ENCODE data around the gene DLEC1.
"Not testable (repeated sequence)": the region's sequence is repeated elsewhere in the genome, so short reads cannot be mapped to it uniquely, and the experiment has no call there.

DLEC1 gene

GRCh38 chr3:38031022-38031994 lies 7.7 kb upstream of the DLEC1 start:
- Histone ChIP-seq H3K27me3 (no peaks in the 10 kb centered on the region), H3K4me1 (no peaks in the 10 kb centered on the region), H3K9me3 (no peaks in the 10 kb centered on the region), H3K4me3 (ENCODE audit: low read depth, low read length) (no peak overlapping the region), H3K36me3 (no peaks in the 10 kb centered on the region)
- no peak for TF ChIP-seq CTCF (IDR thresholded peaks at IDR 0.05; ENCODE audit: low read depth, low read length)
- DNase-seq = no peak

- no peak overlapping the region for H3K4me3 ChIP-seq (ENCODE audit: low read depth, low read length)
- H3K36me3 ChIP-seq = no peaks in the 10 kb centered on the region
- H3K27me3 ChIP-seq = no peaks in the 10 kb centered on the region
- H3K9me3 ChIP-seq = no peaks in the 10 kb centered on the region
- TF ChIP-seq CTCF (IDR thresholded peaks at IDR 0.05; ENCODE audit: low read depth, low read length) = no peak
- no peaks in the 10 kb centered on the region for H3K4me1 ChIP-seq
- no peak for DNase-seq
Observed at GRCh38 chr3:38032328-38032865, 6.6 kb upstream of the DLEC1 start.

- H3K9me3 ChIP-seq; H3K4me3 ChIP-seq (ENCODE audit: low read depth, low read length); H3K27me3 ChIP-seq; H3K4me1 ChIP-seq; DNase-seq; H3K36me3 ChIP-seq: not testable (repeated sequence)
Observed at GRCh38 chr3:38033586-38033985, 5.4 kb upstream of the DLEC1 start.

- H3K4me3 ChIP-seq (ENCODE audit: low read depth, low read length); H3K36me3 ChIP-seq; H3K9me3 ChIP-seq; DNase-seq; H3K27me3 ChIP-seq; H3K4me1 ChIP-seq: not testable (repeated sequence)
Observed at GRCh38 chr3:38034335-38034734, 4.7 kb upstream of the DLEC1 start.

GRCh38 chr3:38036286-38036685 lies 2.7 kb upstream of the DLEC1 start:
- DNase-seq = no peak
- Histone ChIP-seq H3K4me1 (no peaks in the 10 kb centered on the region), H3K27me3 (no peaks in the 10 kb centered on the region), H3K36me3 (no peaks in the 10 kb centered on the region), H3K9me3 (no peaks in the 10 kb centered on the region), H3K4me3 (ENCODE audit: low read depth, low read length) (no peak overlapping the region)
- no peak for TF ChIP-seq CTCF (IDR thresholded peaks at IDR 0.05; ENCODE audit: low read depth, low read length)

GRCh38 chr3:38036906-38037305 lies 2.1 kb upstream of the DLEC1 start:
- no peaks in the 10 kb centered on the region for H3K9me3 ChIP-seq
- no peaks in the 10 kb centered on the region for H3K4me1 ChIP-seq
- no peaks in the 10 kb centered on the region for H3K36me3 ChIP-seq
- no peak overlapping the region for H3K4me3 ChIP-seq (ENCODE audit: low read depth, low read length)
- H3K27me3 ChIP-seq = no peaks in the 10 kb centered on the region
- no peak for DNase-seq
- no peak for TF ChIP-seq CTCF (IDR thresholded peaks at IDR 0.05; ENCODE audit: low read depth, low read length)

- no peak overlapping the region for H3K4me3 ChIP-seq (ENCODE audit: low read depth, low read length)
- no peak for DNase-seq
- H3K4me1 ChIP-seq = no peaks in the 10 kb centered on the region
- no peaks in the 10 kb centered on the region for H3K9me3 ChIP-seq
- no peaks in the 10 kb centered on the region for H3K36me3 ChIP-seq
- no peaks in the 10 kb centered on the region for H3K27me3 ChIP-seq
- TF ChIP-seq CTCF (IDR thresholded peaks at IDR 0.05; ENCODE audit: low read depth, low read length) = no peak
Observed at GRCh38 chr3:38038447-38038911, 529 bp upstream of the DLEC1 start.
